ENCODE results near the gene ACSL1.
A peak's percentile ranks its signal among the peaks of the same experiment; 100 is the strongest.

The ACSL1 gene

GRCh38 chr4:184812651-184813181 is 13.1 kb downstream of the ACSL1 start:
- TF ChIP-seq TAF1 (IDR thresholded peaks at IDR 0.05; ENCODE audit: borderline replicate concordance, insufficient read depth, low read length) (no peak), FOXP2 (optimal IDR thresholded peaks at IDR 0.05; ENCODE audit: borderline replicate concordance, extremely low read depth, extremely low read length, insufficient read depth) (peak; percentile 19)

GRCh38 chr4:184812199-184812542 is 13.6 kb downstream of the ACSL1 start:
- no peak for TF ChIP-seq FOXP2 (optimal IDR thresholded peaks at IDR 0.05; ENCODE audit: borderline replicate concordance, extremely low read depth, extremely low read length, insufficient read depth)
- TF ChIP-seq REST (IDR thresholded peaks at IDR 0.05; ENCODE audit: insufficient read depth in 1 of 2, low read depth in 2 of 2, low read length in 2 of 2) = no peak
- no peak for TF ChIP-seq POLR2AphosphoS5 (IDR thresholded peaks at IDR 0.05; ENCODE audit: low read depth, low read length)
- TF ChIP-seq TAF1 (IDR thresholded peaks at IDR 0.05; ENCODE audit: borderline replicate concordance, insufficient read depth, low read length) = no peak
- TF ChIP-seq SIN3A (IDR thresholded peaks at IDR 0.05; ENCODE audit: borderline replicate concordance, insufficient read depth, low read length) = no peak

GRCh38 chr4:184811526-184812198 is 14.1 kb downstream of the ACSL1 start:
- TF ChIP-seq REST (IDR thresholded peaks at IDR 0.05; ENCODE audit: insufficient read depth in 1 of 2, low read depth in 2 of 2, low read length in 2 of 2) (no peak), SIN3A (IDR thresholded peaks at IDR 0.05; ENCODE audit: borderline replicate concordance, insufficient read depth, low read length) (no peak), TAF1 (IDR thresholded peaks at IDR 0.05; ENCODE audit: borderline replicate concordance, insufficient read depth, low read length) (no peak), FOXP2 (optimal IDR thresholded peaks at IDR 0.05; ENCODE audit: borderline replicate concordance, extremely low read depth, extremely low read length, insufficient read depth) (no peak), POLR2AphosphoS5 (IDR thresholded peaks at IDR 0.05; ENCODE audit: low read depth, low read length) (no peak)

GRCh38 chr4:184810720-184811119 is 15.0 kb downstream of the ACSL1 start:
- no peak for TF ChIP-seq FOXP2 (optimal IDR thresholded peaks at IDR 0.05; ENCODE audit: borderline replicate concordance, extremely low read depth, extremely low read length, insufficient read depth)
- TF ChIP-seq REST (IDR thresholded peaks at IDR 0.05; ENCODE audit: insufficient read depth in 1 of 2, low read depth in 2 of 2, low read length in 2 of 2) = no peak
- no peak for TF ChIP-seq TAF1 (IDR thresholded peaks at IDR 0.05; ENCODE audit: borderline replicate concordance, insufficient read depth, low read length)
- no peak for TF ChIP-seq POLR2AphosphoS5 (IDR thresholded peaks at IDR 0.05; ENCODE audit: low read depth, low read length)
- no peak for TF ChIP-seq SIN3A (IDR thresholded peaks at IDR 0.05; ENCODE audit: borderline replicate concordance, insufficient read depth, low read length)

- no peak for TF ChIP-seq SIN3A (IDR thresholded peaks at IDR 0.05; ENCODE audit: borderline replicate concordance, insufficient read depth, low read length)
- TF ChIP-seq REST (IDR thresholded peaks at IDR 0.05; ENCODE audit: insufficient read depth in 1 of 2, low read depth in 2 of 2, low read length in 2 of 2) = peak; percentile 13 to 82; a peak in 2 of 4 replicates
- no peak for TF ChIP-seq TAF1 (IDR thresholded peaks at IDR 0.05; ENCODE audit: borderline replicate concordance, insufficient read depth, low read length)
- TF ChIP-seq POLR2AphosphoS5 (IDR thresholded peaks at IDR 0.05; ENCODE audit: low read depth, low read length) = no peak
- TF ChIP-seq FOXP2 (optimal IDR thresholded peaks at IDR 0.05; ENCODE audit: borderline replicate concordance, extremely low read depth, extremely low read length, insufficient read depth) = no peak
These were observed 17.1 kb downstream of the ACSL1 start for GRCh38 chr4:184808713-184809050.
